Prostate gland (tissue), 2 donors: ENCODE measurements around the gene PBLD.

Source experiments
- CTCF ChIP-seq, 4 experiments: fragments of 200-600 bp in 2 of 4; fragments of 450-650 bp in 2 of 4; sonication (generic) in 2 of 4; IDR thresholded peaks; 1 replicate in 3 of 4; 2 replicates in 1 of 4; pipeline ENCODE4 v1.5.1; 2016 to 2019; ENCODE audit warnings: antibody characterized with exemption in 4 of 4, mild to moderate bottlenecking in 2 of 4, moderate library complexity in 2 of 4
- POLR2A ChIP-seq: fragments of 450-650 bp; IDR thresholded peaks from one replicate; pipeline ENCODE4 v1.6.1; 2016; ENCODE audit warnings: antibody characterized with exemption, mild to moderate bottlenecking
- POLR2AphosphoS5 ChIP-seq: sonication (generic); formaldehyde crosslinking; IDR thresholded peaks from one replicate; pipeline ENCODE4 v1.6.1; 2017; ENCODE audit warnings: antibody characterized with exemption

- TF ChIP-seq POLR2A (no peak), CTCF (IDR thresholded peaks at IDR 0.05) (no peak), POLR2AphosphoS5 (no peak)
These were observed 1.0 kb upstream of the PBLD start for GRCh38 chr10:68333440-68334431.
